ENCODE measurements around the gene CLEC16A. TPM values are rescaled to one million over a fixed set of nuclear protein-coding genes. Genes with fewer than 3 reads are reported as not detected.

The CLEC16A gene
- total and polyA plus RNA-seq, 2 experiments from 2014 or later, result 17.5 to 26.8 TPM

DNA sequence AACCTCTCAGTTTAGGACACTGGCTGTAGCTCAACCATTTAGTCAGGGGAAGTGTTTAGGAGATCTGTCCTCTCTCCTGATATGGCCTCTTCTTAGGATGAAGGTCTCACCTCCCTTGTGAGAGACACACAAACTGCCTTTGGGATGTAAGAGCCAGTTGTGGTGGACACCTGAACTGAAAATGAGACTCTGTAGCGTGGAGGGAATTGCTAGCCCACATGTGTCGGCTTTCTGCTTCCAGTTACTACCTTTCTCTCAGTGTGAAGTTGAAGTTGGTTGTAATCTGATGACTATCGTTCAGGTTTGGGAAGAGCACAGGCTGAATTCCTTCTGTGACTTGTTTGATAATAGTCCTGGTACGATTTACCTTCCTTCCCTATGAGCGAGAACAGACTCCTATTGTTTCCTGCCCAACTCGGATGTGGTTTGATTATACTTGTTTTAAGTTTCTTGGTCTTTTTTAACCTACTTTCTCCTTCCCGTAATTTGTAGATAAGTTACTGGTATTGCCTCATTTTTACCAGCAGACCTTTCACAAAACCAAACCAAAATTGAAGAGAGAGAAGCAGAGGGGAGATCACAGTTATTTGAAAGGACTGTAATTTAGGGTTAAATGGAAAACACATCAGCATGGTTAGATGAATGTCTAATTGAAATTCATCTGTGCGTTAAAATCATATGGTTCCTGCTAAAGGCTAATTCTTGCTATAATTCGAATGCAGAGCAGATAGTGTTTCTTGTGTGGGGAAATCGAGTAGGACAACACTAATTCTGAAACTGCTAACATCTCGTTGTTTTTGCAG, 43.2 kb downstream of the CLEC16A start:
- DNase-seq (ENCODE audit: low read depth in 1 of 2, low spot score in 1 of 2), result peak in 1 of 2 donors; percentile 49
- H3K9me3 ChIP-seq (ENCODE audit: low read depth), result no peaks in the 10 kb centered on the region
- H3K27me3 ChIP-seq, result no peaks in the 10 kb centered on the region
- H3K27ac ChIP-seq, result no peak overlapping the region
- H3K4me1 ChIP-seq (ENCODE audit: low read depth), result peaks cover 6% of the 10 kb centered on the region
- no peaks in the 10 kb centered on the region for H3K36me3 ChIP-seq
- no peak overlapping the region for H3K4me3 ChIP-seq
- no peak for TF ChIP-seq CTCF (IDR thresholded peaks at IDR 0.05; ENCODE audit: low read depth, low read length)

- Histone ChIP-seq H3K27me3 (no peaks in the 10 kb centered on the region), H3K4me3 (no peak overlapping the region), H3K9me3 (ENCODE audit: low read depth) (no peaks in the 10 kb centered on the region), H3K4me1 (ENCODE audit: low read depth) (peaks cover 6% of the 10 kb centered on the region), H3K27ac (no peak overlapping the region), H3K36me3 (no peaks in the 10 kb centered on the region)
- DNase-seq (ENCODE audit: low read depth in 1 of 2, low spot score in 1 of 2), result no peak
- peak; percentile 20 for TF ChIP-seq CTCF (IDR thresholded peaks at IDR 0.05; ENCODE audit: low read depth, low read length)
Observed at GRCh38 chr16:10988164-10988803, 43.9 kb downstream of the CLEC16A start.

GRCh38 chr16:10988879-10989278, 44.5 kb downstream of the CLEC16A start:
- TF ChIP-seq CTCF (IDR thresholded peaks at IDR 0.05; ENCODE audit: low read depth, low read length), result no peak
- Histone ChIP-seq H3K4me3 (no peak overlapping the region), H3K27me3 (no peaks in the 10 kb centered on the region), H3K27ac (no peak overlapping the region), H3K9me3 (ENCODE audit: low read depth) (no peaks in the 10 kb centered on the region), H3K36me3 (no peaks in the 10 kb centered on the region), H3K4me1 (ENCODE audit: low read depth) (peaks cover 6% of the 10 kb centered on the region)
- no peak for DNase-seq (ENCODE audit: low read depth in 1 of 2, low spot score in 1 of 2)

DNA sequence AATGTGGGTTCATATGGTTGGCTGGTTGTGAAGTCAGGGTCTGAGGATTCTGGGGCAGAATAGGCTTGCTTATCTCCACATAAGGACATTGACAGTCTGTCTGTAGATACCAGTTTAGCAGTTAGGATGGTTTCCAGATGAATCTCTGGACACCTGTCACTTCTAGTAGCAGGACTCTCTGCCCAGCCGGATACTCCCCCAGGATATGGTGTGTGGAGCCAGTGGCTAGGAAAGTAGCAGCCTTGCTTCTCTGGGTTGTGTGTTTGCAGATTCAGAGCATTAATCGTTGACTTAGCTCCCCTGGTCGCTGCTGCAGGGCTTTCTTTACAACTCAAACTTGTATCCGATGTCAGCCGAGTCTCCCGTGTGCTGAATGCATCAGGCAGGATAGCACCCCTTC, 45.2 kb downstream of the CLEC16A start:
- TF ChIP-seq CTCF (IDR thresholded peaks at IDR 0.05; ENCODE audit: low read depth, low read length), result no peak
- peak overlapping the region; percentile 19 for H3K27ac ChIP-seq
- H3K27me3 ChIP-seq, result no peaks in the 10 kb centered on the region
- H3K4me1 ChIP-seq (ENCODE audit: low read depth), result peaks cover 6% of the 10 kb centered on the region
- DNase-seq (ENCODE audit: low read depth in 1 of 2, low spot score in 1 of 2), result no peak
- no peaks in the 10 kb centered on the region for H3K36me3 ChIP-seq
- no peak overlapping the region for H3K4me3 ChIP-seq
- H3K9me3 ChIP-seq (ENCODE audit: low read depth), result no peaks in the 10 kb centered on the region

DNA sequence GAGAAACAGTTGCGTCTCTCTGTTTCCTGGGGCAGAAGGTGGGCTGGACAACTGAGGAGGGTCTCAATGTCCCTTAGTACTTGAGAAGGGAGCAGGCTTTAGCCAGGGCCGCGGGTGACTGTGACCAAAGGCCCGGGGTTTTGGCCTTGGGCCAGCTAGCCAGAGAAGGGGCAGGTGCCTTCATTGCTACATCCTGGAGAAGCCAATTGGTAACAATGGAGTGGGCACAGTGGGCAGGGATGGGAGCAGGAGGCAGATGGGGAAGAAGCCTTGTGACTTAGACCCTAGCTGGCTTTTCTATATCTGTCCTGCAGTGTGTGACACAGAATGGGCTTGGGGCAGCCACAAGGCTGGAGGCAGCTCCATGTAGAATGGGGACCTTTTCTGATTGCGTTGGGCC, 46.0 kb downstream of the CLEC16A start:
- peaks cover 6% of the 10 kb centered on the region for H3K4me1 ChIP-seq (ENCODE audit: low read depth)
- no peak overlapping the region for H3K4me3 ChIP-seq
- no peaks in the 10 kb centered on the region for H3K36me3 ChIP-seq
- no peak for DNase-seq (ENCODE audit: low read depth in 1 of 2, low spot score in 1 of 2)
- no peak for TF ChIP-seq CTCF (IDR thresholded peaks at IDR 0.05; ENCODE audit: low read depth, low read length)
- H3K9me3 ChIP-seq (ENCODE audit: low read depth), result no peaks in the 10 kb centered on the region
- no peak overlapping the region for H3K27ac ChIP-seq
- H3K27me3 ChIP-seq, result no peaks in the 10 kb centered on the region

Data from cardiac muscle cell (in vitro differentiated cells and primary cell).